Measurements from ENCODE around the gene AREG. TPM values are rescaled to one million over a fixed set of nuclear protein-coding genes. Genes with fewer than 3 reads are reported as not detected.

AREG gene
- total RNA-seq, 4 donors from 2014 or later: 16.6 to 51.4 (median 36.3) TPM

DNA sequence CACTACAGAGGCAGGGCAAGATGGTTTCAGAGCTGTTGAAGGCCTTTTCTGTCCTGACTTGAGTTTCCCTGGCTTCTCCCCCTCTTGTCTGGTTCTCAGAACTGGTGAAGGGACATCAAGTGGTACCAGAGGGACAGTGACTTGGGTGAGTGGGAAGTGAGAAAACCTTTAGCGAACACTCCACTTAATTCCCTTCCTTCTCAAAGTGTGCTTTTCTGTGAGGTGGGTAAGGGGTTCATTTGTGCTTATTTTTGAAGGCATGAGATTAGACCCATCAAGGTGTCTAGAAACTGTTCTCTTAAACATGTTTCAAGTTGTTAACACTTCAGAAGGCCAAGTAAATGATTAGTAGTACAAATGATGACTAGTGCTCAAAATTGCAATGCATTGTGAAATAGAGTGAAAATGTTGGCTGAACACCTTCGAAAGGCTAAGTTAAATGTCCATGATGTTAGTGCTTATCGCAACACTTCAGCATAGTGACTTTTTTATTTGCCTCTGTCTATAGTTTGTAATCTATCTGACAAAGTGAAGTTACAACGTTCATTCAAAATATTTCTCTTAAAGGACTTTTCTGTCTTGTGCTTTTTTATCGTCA lies 2.8 kb downstream of the AREG start:
- Histone ChIP-seq H3K4me3 (peak overlapping the region; percentile 0 to 80 (median 68)), H3K36me3 (peaks cover 0 to 8% (median 0%) of the 10 kb centered on the region in 3 donors), H3K4me1 (peaks cover 3 to 44% (median 4%) of the 10 kb centered on the region in 3 donors), H3K27ac (peak overlapping the region in 3 of 4 donors; percentile 8 to 15 (median 14)), H3K27me3 (no peaks in the 10 kb centered on the region), H3K9me3 (no peaks in the 10 kb centered on the region)
- no peak for DNase-seq
- 60 to 67% methylated on average over 5 of the region's 5 CpGs for WGBS, 2 donors
- TF ChIP-seq, protein P1, sequence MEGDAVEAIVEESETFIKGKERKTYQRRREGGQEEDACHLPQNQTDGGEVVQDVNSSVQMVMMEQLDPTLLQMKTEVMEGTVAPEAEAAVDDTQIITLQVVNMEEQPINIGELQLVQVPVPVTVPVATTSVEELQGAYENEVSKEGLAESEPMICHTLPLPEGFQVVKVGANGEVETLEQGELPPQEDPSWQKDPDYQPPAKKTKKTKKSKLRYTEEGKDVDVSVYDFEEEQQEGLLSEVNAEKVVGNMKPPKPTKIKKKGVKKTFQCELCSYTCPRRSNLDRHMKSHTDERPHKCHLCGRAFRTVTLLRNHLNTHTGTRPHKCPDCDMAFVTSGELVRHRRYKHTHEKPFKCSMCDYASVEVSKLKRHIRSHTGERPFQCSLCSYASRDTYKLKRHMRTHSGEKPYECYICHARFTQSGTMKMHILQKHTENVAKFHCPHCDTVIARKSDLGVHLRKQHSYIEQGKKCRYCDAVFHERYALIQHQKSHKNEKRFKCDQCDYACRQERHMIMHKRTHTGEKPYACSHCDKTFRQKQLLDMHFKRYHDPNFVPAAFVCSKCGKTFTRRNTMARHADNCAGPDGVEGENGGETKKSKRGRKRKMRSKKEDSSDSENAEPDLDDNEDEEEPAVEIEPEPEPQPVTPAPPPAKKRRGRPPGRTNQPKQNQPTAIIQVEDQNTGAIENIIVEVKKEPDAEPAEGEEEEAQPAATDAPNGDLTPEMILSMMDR (IDR thresholded peaks at IDR 0.05): no peak
- no peak for TF ChIP-seq POLR2A (IDR thresholded peaks at IDR 0.05)
- intact Hi-C loops (cut with DNase I): loop anchor here (10.0 kb wide), 1 partner anchor 73 kb away; no protein-coding TSS in a partner anchor

GRCh38 chr4:74449571-74450297 lies 4.8 kb downstream of the AREG start:
- peak overlapping the region in 3 of 4 donors; percentile 44 to 51 (median 48) for H3K27ac ChIP-seq
- no peak overlapping the region for H3K4me3 ChIP-seq
- TF ChIP-seq POLR2A (IDR thresholded peaks at IDR 0.05): no peak
- TF ChIP-seq, protein P1 (IDR thresholded peaks at IDR 0.05): no peak
- H3K9me3 ChIP-seq: no peaks in the 10 kb centered on the region
- 50 to 64% methylated on average over 6 of the region's 6 CpGs for WGBS, 2 donors
- no peaks in the 10 kb centered on the region for H3K27me3 ChIP-seq
- peaks cover 3 to 40% (median 4%) of the 10 kb centered on the region in 3 donors for H3K4me1 ChIP-seq
- no peak for DNase-seq
- intact Hi-C loops (cut with DNase I): loop anchor here (10.0 kb wide), 1 partner anchor 75 kb away; no protein-coding TSS in a partner anchor
- H3K36me3 ChIP-seq: peaks cover 0 to 21% (median 0%) of the 10 kb centered on the region in 3 donors

DNA sequence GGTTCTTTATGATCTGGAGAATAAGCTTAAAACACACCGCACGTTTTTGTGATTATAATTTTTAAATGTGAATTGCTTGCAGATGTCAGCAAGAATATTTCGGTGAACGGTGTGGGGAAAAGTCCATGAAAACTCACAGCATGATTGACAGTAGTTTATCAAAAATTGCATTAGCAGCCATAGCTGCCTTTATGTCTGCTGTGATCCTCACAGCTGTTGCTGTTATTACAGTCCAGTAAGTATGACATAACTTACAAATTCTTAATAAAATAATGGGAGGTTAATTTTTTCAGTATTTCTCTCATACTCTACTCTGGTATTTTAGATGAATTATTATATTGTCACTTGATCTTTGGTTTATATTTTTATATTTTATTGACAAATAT lies 5.4 kb downstream of the AREG start:
- no peak for TF ChIP-seq POLR2A (IDR thresholded peaks at IDR 0.05)
- TF ChIP-seq, protein P1 (IDR thresholded peaks at IDR 0.05): no peak
- intact Hi-C loops (cut with DNase I): no loop called here
- H3K27me3 ChIP-seq: no peaks in the 10 kb centered on the region

GRCh38 chr4:74451214-74451661 lies 6.3 kb downstream of the AREG start:
- TF ChIP-seq POLR2A (IDR thresholded peaks at IDR 0.05): no peak
- no peak for DNase-seq
- intact Hi-C loops (cut with DNase I): no loop called here
- Histone ChIP-seq H3K36me3 (peaks cover 0 to 29% (median 0%) of the 10 kb centered on the region in 3 donors), H3K27ac (peak overlapping the region in 1 of 4 donors; percentile 4), H3K4me3 (no peak overlapping the region), H3K9me3 (no peaks in the 10 kb centered on the region), H3K27me3 (no peaks in the 10 kb centered on the region), H3K4me1 (peaks cover under 1 to 32% (median 3%) of the 10 kb centered on the region in 3 donors)
- 8 to 19% methylated on average over 1 of the region's 1 CpG for WGBS, 2 donors

More for the DNA sequence above, 5.4 kb downstream of the AREG start:
- H3K4me1 ChIP-seq: peaks cover 3 to 40% (median 4%) of the 10 kb centered on the region in 3 donors
- no peak for DNase-seq
- no peaks in the 10 kb centered on the region for H3K9me3 ChIP-seq
- 42 to 63% methylated on average over 4 of the region's 4 CpGs for WGBS, 2 donors
- no peak overlapping the region for H3K4me3 ChIP-seq
- H3K36me3 ChIP-seq: peaks cover 0 to 25% (median 0%) of the 10 kb centered on the region in 3 donors
- peak overlapping the region in 3 of 4 donors; percentile 19 to 51 (median 48) for H3K27ac ChIP-seq

- Histone ChIP-seq H3K9me3 (no peaks in the 10 kb centered on the region), H3K27me3 (no peaks in the 10 kb centered on the region), H3K4me3 (no peak overlapping the region), H3K36me3 (peaks cover 0 to 29% (median 0%) of the 10 kb centered on the region in 3 donors), H3K4me1 (peaks cover 0 to 16% (median 3%) of the 10 kb centered on the region in 3 donors), H3K27ac (peak overlapping the region in 1 of 4 donors; percentile 25)
- DNase-seq: no peak
- TF ChIP-seq, protein P1 (IDR thresholded peaks at IDR 0.05): no peak
- no peak for TF ChIP-seq POLR2A (IDR thresholded peaks at IDR 0.05)
- intact Hi-C loops (cut with DNase I): no loop called here
- 89 to 91% methylated on average over 5 of the region's 5 CpGs for WGBS, 2 donors
Measured at GRCh38 chr4:74453037-74453635, 8.2 kb downstream of the AREG start.
